CD4-positive, alpha-beta T cell (primary cell): ENCODE data around the gene PHTF1. TPM values are rescaled to one million over a fixed set of nuclear protein-coding genes. Genes with fewer than 3 reads are reported as not detected.

Experiments used
- ATAC-seq: fragments of 200-7000 bp; cut with Tn5 transposase; one replicate; pipeline ENCODE4 v1.10.0; 2022; ENCODE audit warnings: mild to moderate bottlenecking; ENCODE audit not compliant: poor library complexity
- CTCF ChIA-PET: fragments of 350-600 bp; sonication (Branson Sonifier 250); formaldehyde crosslinking; loops from one replicate; lab custom pipeline; 2021; ENCODE audit warnings: antibody characterized with exemption, inconsistent platforms; lab: Charles Lee
- POLR2A ChIA-PET: fragments of 350-600 bp; sonication (Branson Sonifier 250); formaldehyde crosslinking; loops from one replicate; lab custom pipeline; 2021; ENCODE audit warnings: antibody characterized with exemption, inconsistent platforms; lab: Charles Lee
- DNase-seq, 14 experiments: peaks; one replicate each; pipeline ENCODE4 v3.0.0-alpha.2; 2013 to 2020; ENCODE audit warnings: mixed read lengths in 2 of 14
- H3K27ac ChIP-seq, 2 donors: one replicate each; pipeline versions ENCODE4 v1.5.1 to v1.7.0; 2013; ENCODE audit warnings: low read length in 2 of 2, low read depth in 1 of 2, mild to moderate bottlenecking in 1 of 2
- H3K27me3 ChIP-seq, 2 experiments: 1 replicate in 1 of 2; 2 replicates in 1 of 2; pipeline versions ENCODE4 v1.6.1 to v1.7.0; 2013; ENCODE audit warnings: low read length in 2 of 2, control low read depth in 1 of 2, mild to moderate bottlenecking in 1 of 2, moderate library complexity in 1 of 2; ENCODE audit not compliant: insufficient read depth in 2 of 2, control insufficient read depth in 1 of 2
- H3K36me3 ChIP-seq: one replicate; pipeline ENCODE4 v1.6.1; 2013; ENCODE audit warnings: low read length, control low read depth; ENCODE audit not compliant: insufficient read depth
- H3K4me1 ChIP-seq: one replicate; pipeline ENCODE4 v1.6.1; 2013; ENCODE audit warnings: low read length, control low read depth; ENCODE audit not compliant: insufficient read depth
- H3K4me3 ChIP-seq: one replicate; pipeline ENCODE4 v1.5.1; 2013; ENCODE audit warnings: mild to moderate bottlenecking, low read length, moderate library complexity
- H3K9me3 ChIP-seq, 2 experiments: 1 replicate in 1 of 2; 2 replicates in 1 of 2; pipeline versions ENCODE4 v1.6.1 to v1.7.0; 2013; ENCODE audit warnings: low read length in 2 of 2, mild to moderate bottlenecking in 2 of 2, control low read depth in 1 of 2, moderate library complexity in 1 of 2; ENCODE audit not compliant: control insufficient read depth in 1 of 2, insufficient read depth in 1 of 2
- H3K27ac Mint-ChIP-seq: one replicate; pipeline ENCODE4 v1.8.0; 2020; ENCODE audit warnings: mixed read lengths
- H3K27me3 Mint-ChIP-seq: one replicate; pipeline ENCODE4 v1.8.0; 2021; ENCODE audit warnings: mixed read lengths
- H3K36me3 Mint-ChIP-seq: one replicate; pipeline ENCODE4 v1.8.0; 2021; ENCODE audit warnings: low read depth, mixed read lengths
- H3K4me1 Mint-ChIP-seq: one replicate; pipeline ENCODE4 v1.8.0; 2021; ENCODE audit warnings: low read depth, mixed read lengths
- H3K4me3 Mint-ChIP-seq: one replicate; pipeline ENCODE4 v1.8.0; 2020; ENCODE audit warnings: mild to moderate bottlenecking, mixed read lengths
- H3K9me3 Mint-ChIP-seq: one replicate; pipeline ENCODE4 v1.8.0; 2020; ENCODE audit warnings: mixed read lengths
- CTCF ChIP-seq: fragments of 200-600 bp; IDR thresholded peaks from one replicate; pipeline ENCODE4 v1.8.0; 2022; ENCODE audit warnings: antibody characterized with exemption, mild to moderate bottlenecking
- intact Hi-C, 2 experiments: fragments of 100-400 bp; cut with DNase I in 1 of 2; cut with micrococcal nuclease in 1 of 2; formaldehyde crosslinking; loops; one replicate each; pipeline versions ENCODE4 v1.15.1 to v1.9.0; 2023 to 2025; cut with DNase I, micrococcal nuclease
- total RNA-seq, 174 experiments: library from RNA in 2 of 174; stranded (reverse) in 2 of 174; gene quantifications; one replicate each; pipeline ENCODE4 v1.2.3 and lab custom pipeline; 2021 to 2026

Gene PHTF1
- total RNA-seq, 2 experiments from 2014 or later: 3.1 to 4.0 TPM

- no peak for DNase-seq
- Histone ChIP-seq H3K4me1 (peaks cover 19% of the 10 kb centered on the region), H3K36me3 (peaks cover 21% of the 10 kb centered on the region), H3K27ac (no peak overlapping the region), H3K9me3 (no peaks in the 10 kb centered on the region), H3K27me3 (no peaks in the 10 kb centered on the region), H3K4me3 (no peak overlapping the region)
- TF ChIP-seq CTCF: no peak
- ChIA-PET POLR2A (interaction anchor here (0.9 to 1.4 kb wide), 2 partner anchors 11 to 17 kb away, joined by 3 to 7 read pairs; no protein-coding TSS in a partner anchor), CTCF (no interaction called here)
- H3K36me3 Mint-ChIP-seq: peaks cover 59% of the 10 kb centered on the region
- no peak overlapping the region for H3K4me3 Mint-ChIP-seq
- H3K9me3 Mint-ChIP-seq: no peaks in the 10 kb centered on the region
- H3K4me1 Mint-ChIP-seq: peaks cover 87% of the 10 kb centered on the region
- peak overlapping the region; percentile 28 for H3K27ac Mint-ChIP-seq
- no peak for ATAC-seq
- H3K27me3 Mint-ChIP-seq: no peaks in the 10 kb centered on the region
- intact Hi-C loops: no loop called here
Observed at GRCh38 chr1:113800487-113800886, 41.2 kb upstream of the PHTF1 start.

- Mint-ChIP-seq H3K4me1 (peaks cover 86% of the 10 kb centered on the region), H3K4me3 (no peak overlapping the region), H3K27ac (no peak overlapping the region), H3K27me3 (no peaks in the 10 kb centered on the region), H3K9me3 (no peaks in the 10 kb centered on the region), H3K36me3 (peaks cover 63% of the 10 kb centered on the region)
- CTCF ChIA-PET: no interaction called here
- intact Hi-C loops: no loop called here
- Histone ChIP-seq H3K36me3 (peaks cover 28% of the 10 kb centered on the region), H3K9me3 (no peaks in the 10 kb centered on the region), H3K27ac (no peak overlapping the region), H3K4me3 (no peak overlapping the region), H3K27me3 (no peaks in the 10 kb centered on the region), H3K4me1 (peaks cover 16% of the 10 kb centered on the region)
- DNase-seq (no peak), ATAC-seq (no peak)
- POLR2A ChIA-PET: interaction anchor here (2.4 kb wide), 1 partner anchor 15 kb away, joined by 6 read pairs; the partner anchor contains the start of gene RSBN1
- TF ChIP-seq CTCF: no peak
Observed at GRCh38 chr1:113797472-113797871, 38.2 kb upstream of the PHTF1 start.

GRCh38 chr1:113793878-113794834 lies 34.9 kb upstream of the PHTF1 start:
- no peak for TF ChIP-seq CTCF
- Histone ChIP-seq H3K27ac (no peak overlapping the region), H3K9me3 (no peaks in the 10 kb centered on the region), H3K4me1 (peaks cover 19% of the 10 kb centered on the region), H3K27me3 (no peaks in the 10 kb centered on the region), H3K36me3 (peaks cover 30% of the 10 kb centered on the region), H3K4me3 (no peak overlapping the region)
- CTCF ChIA-PET: interaction anchor here (0.7 to 1.0 kb wide), 3 partner anchors 8 to 38 kb away, joined by 3 to 4 read pairs (median 3); no protein-coding TSS in a partner anchor
- DNase-seq (no peak), ATAC-seq (no peak)
- peaks cover 92% of the 10 kb centered on the region for H3K4me1 Mint-ChIP-seq
- peaks cover 85% of the 10 kb centered on the region for H3K36me3 Mint-ChIP-seq
- POLR2A ChIA-PET: interaction anchor here (0.6 to 1.5 kb wide), 2 partner anchors 11 to 40 kb away, joined by 3 to 4 read pairs; no protein-coding TSS in a partner anchor
- no peaks in the 10 kb centered on the region for H3K9me3 Mint-ChIP-seq
- H3K27me3 Mint-ChIP-seq: no peaks in the 10 kb centered on the region
- intact Hi-C loops: no loop called here
- peak overlapping the region; percentile 64 for H3K27ac Mint-ChIP-seq
- H3K4me3 Mint-ChIP-seq: no peak overlapping the region
